CD4-positive, alpha-beta T cell treated with Interleukin-1 beta for 1 hour (primary cell): Measurements from ENCODE around the gene UVRAG.
"Not testable (repeated sequence)": the region's sequence is repeated elsewhere in the genome, so short reads cannot be mapped to it uniquely, and the experiment has no call there.

ENCODE experiments used
- DNase-seq, 2 donors: peaks; one replicate each; pipeline ENCODE4 v3.0.0-alpha.2; 2020 to 2022

UVRAG gene

DNA sequence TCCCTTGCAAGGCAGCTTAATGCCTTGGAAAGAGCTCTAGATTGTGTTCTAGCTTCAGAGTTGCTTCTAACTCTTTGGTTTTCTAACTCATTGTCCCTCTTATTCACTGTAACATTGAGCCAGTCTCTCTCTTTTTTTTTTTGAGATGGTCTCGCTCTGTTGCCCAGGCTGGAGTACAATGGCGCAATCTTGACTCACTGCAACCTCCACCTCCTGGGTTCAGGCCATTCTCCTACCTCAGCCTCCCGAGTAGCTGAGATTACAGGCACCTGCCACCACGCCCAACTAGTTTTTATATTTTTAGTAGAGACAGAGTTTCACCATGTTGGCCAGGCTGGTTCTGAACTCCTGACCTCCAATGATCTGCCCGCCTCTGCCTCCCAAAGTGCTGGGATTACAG, 266.1 kb downstream of the UVRAG start:
- DNase-seq, result not testable (repeated sequence)

- no peak for DNase-seq
Observed at GRCh38 chr11:76083563-76084451, 268.8 kb downstream of the UVRAG start.

DNA sequence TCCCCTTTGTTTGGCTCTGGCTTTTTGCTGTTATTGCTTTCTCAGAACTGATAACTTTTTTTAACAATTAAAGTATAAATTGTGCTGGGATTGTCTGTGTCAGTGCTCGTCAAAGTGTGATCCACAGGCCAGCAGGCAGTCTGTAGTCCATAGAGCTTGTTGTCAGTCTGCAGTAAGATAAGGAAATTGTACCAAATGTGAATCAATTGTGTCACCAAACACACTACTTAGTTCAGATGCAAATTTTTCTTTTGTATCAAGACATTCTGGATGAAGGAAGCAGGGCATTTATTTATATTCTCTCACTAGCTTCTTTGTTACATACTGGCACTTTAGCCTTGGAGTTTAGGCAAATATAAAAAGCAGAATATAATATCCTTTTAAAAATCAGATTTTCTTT, 270.3 kb downstream of the UVRAG start:
- no peak for DNase-seq

DNA sequence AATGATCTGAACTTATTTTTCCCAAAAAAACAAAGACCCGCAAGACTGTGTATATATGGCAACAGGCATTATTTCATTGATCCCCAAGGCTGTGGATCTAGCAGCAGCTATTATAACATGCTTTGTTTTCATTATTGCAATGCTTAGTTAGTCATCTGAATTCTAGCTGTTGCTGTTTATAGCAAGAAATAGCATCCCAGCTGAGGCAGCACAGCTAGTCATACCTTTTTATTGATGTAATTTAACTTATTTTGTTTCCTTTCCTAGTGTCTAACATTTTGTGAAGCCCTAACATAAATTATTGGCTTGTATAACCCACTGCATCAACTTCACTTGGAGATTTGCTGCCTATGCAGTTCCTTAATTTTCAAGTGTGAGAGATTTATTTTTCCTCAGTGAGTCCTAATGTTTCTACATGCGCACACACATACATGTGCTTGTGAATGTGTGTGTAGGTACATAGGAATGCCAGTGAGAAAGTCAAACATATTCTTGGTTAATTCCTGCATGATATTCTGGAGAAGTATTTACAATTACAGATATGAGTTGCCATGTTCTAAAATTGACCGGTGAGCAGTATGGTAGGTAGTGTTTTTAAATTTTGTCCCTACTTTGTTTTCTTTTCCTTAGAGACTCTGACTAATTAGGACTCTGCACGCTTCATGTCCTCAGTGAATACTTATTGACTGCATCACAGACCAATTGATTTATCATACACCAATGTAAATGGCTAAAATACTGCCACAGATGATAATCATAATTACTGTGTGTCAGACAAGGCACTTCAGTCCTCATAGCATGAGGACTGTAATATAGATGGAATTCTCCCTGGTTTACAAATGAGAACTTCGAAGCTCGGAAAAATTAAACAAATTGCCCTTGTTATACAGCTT, 272.0 kb downstream of the UVRAG start:
- no peak for DNase-seq

DNA sequence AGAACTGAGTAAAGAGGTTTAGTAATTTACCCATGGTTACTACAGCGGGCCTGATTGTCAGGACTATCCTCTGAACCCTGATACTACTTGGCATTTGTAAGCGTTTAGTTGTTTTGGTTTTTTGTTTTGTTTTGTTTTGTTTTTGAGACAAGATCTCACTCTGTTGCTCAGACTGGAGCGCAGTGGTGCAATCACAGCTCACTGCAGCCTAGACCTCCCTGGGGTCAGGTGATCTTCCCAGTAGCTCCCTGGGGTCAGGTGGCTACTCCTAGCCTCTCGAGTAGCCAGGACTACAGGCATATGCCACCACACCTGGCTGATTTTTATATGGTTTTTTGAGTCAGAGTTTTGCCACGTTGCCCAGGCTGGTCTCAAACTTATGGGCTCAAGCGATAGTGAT, 272.7 kb downstream of the UVRAG start:
- no peak for DNase-seq

GRCh38 chr11:76088511-76088910, 273.5 kb downstream of the UVRAG start:
- no peak for DNase-seq

GRCh38 chr11:76090174-76090573, 275.2 kb downstream of the UVRAG start:
- DNase-seq, result no peak

- no peak for DNase-seq
Observed at GRCh38 chr11:76090821-76091220, 275.8 kb downstream of the UVRAG start.

DNA sequence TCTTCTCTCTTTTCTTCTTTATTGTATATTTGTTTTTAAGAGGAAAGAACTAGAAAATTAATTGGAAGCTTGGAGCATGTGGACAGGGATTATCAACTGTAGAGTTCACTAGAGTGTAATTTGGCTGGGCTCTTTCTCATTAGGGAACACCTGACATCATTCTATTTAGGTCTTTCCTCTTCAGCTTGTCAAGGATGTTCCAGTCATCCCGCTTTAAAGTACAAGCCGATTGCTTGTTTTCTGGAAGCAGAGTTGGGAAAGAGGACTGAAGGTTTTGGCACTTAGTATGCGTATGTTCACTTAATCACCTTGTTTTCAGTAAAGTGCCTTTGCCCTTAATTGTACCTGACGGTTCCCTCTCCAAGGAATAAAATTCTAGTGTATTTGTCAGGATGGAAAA, 279.7 kb downstream of the UVRAG start:
- no peak for DNase-seq

DNA sequence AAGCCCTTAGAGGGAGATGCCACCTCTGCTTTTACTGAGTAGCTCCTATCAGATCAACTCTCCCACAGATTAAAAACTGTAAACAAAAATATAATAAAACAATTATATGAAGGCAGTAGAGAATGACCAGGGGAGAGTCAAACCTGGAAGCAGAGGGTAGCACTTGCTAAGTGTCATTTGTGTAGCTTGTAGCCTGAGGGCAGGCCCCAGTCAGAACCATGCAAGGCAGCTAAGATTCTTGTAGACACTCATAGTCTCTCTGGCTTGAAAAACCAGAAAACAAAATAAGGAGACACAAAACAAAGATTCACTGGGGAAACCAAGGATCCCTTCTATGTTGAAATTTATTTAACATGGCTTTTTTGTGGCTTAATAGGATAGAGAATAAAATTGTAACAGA, 280.9 kb downstream of the UVRAG start:
- no peak for DNase-seq

DNA sequence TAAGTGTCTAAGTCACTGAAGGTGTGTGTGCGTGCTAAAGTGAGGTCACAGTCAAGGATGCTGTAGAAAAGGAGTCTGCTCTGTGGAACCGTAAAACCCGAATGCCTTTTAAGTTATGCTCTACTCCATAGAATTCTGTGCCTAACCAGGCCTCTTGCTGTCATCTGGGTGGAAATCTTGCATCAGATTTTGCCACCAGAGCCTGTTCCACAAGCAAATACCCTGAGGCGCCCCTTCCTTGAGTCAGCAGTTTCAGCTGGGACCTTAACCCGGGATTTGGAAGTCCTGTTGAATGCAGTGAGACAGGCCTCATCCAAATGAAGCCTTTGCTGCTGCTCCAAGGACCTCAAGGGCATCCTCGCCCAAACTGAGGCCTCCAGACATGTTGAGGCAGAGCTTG, 281.5 kb downstream of the UVRAG start:
- DNase-seq, result no peak

DNA sequence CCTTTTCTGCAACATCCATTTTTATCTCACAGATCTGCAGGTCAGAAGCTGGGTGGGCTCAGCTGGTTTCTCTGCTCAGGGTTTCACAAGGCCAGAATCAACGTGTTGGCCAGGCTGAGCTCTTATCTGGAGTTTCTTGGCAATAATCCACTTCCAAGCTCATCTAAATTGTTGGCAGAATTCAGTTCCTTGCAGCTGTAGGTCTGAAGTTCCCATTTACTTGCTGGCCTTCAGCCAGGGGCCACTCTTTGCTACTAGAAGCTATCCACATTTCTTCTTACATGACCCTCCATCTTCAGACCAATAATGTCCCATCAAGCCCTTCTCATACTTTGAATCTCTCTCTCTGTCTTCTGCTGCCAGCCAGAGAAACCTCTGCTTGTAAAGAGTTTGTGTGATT, 287.8 kb downstream of the UVRAG start:
- DNase-seq, result no peak

DNA sequence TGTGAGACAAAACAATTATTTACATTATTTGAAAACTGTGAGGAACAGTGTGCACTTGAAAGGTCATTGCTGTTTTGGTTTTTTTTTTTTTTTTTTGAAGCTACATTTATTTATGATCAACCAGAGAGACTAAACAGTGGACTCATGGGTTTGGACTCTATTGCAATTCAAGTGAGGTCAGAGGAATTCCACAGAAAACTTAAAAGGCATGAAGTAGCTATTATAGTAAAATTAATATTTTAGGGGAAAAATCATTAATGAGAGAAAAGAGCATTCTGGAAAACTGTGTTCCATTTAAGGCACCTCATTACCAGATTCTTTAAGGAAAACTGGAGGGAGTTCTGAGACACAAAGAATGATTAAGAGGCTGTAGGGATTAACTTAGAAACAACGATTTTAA, 288.4 kb downstream of the UVRAG start:
- no peak for DNase-seq

DNA sequence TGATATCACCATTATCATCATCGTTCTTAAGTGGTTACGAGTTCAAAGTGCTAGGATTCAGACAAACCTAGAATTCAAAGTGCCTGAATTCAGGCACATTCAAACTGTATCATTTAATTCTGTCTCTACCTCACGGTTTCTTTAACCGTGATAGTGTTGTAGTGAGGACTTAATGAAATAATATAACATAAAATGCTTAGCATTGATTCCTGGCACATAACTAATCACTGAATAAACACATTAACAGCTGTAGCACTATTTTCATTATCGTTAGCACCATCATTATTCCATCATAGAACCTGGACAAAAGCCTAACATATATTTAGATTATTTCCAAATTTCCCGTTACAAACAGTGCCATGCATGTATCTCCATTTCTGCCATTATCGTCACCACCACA, 289.3 kb downstream of the UVRAG start:
- DNase-seq, result no peak

DNA sequence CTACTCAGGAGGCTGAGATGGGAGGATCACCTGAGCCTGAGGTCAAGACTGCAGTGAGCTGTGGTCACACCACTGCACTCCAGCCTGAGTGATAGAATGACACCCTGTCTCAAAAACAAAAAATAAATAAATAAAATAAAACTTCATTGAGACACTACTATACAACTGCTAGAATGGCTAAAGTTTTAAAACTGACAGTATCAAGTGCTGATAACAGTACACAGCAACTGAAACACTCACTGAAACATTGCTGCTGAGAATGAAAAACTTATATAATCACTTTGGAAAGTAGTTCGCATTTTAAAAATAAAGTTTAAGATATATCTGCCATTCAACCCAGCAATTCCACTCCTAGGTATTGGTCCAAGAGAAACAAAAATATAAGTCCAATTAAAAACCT, 290.6 kb downstream of the UVRAG start:
- no peak for DNase-seq

- DNase-seq, result no peak
Observed at GRCh38 chr11:76107971-76108370, 293.0 kb downstream of the UVRAG start.

DNA sequence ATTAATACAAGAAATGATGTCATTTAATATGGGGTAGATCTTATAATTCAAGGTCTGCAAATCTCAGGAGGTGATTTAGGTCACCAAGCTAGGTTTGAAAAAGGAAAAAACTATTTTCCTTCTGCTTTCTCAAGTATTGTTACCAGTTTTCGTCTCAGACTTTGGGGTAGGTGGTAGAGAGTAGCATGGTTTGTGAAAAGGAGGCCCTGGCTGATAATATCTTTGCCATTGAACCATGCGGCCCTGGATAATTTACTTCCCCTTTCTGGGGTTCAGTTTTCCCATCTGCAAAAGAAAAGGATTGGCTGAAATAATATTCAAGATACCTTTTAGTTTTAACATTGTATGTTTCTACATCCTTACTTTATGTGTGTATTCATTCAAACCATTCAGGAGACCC, 299.2 kb downstream of the UVRAG start:
- DNase-seq, result no peak

DNA sequence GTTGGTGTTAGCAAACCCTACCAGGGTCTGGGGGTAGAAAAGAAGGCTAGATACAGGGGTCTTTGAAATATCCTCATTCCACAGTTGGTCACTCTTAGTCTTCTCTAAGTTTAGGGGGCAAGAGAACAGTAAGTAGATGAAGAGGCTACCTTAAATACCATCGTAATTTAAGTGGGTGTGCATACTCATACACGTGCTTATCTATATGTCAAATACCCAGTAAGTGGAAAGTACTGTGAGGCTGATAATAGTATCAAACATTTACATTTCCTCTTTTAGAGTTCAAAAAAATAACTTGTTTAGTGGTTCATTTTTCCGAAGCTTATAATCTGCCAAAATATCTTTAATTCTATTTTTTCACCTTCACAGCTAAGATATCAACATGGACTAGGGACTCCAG, 300.5 kb downstream of the UVRAG start:
- no peak for DNase-seq

DNA sequence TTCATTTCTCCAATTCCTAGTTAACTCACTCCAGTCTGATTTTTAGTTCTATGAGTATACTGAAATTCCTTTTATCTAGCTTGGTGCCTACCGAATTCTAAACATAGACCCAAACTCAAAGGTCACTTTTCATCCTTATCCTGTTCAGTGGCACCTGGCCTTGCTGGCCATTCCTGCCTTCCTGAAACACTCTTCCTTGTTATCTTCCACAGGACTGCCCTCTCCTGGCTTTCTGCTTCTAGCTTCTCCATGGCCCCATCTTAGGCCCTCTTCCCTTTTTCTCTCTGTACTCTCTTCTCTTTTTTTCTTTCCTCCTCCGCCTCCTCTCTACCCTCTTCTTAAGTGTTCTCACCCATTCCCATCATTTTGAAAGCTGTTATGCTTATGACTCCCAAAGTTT, 304.0 kb downstream of the UVRAG start:
- DNase-seq, result no peak

GRCh38 chr11:76119779-76120178, 304.8 kb downstream of the UVRAG start:
- no peak for DNase-seq

- no peak for DNase-seq
Observed at GRCh38 chr11:76120513-76121101, 305.6 kb downstream of the UVRAG start.

DNA sequence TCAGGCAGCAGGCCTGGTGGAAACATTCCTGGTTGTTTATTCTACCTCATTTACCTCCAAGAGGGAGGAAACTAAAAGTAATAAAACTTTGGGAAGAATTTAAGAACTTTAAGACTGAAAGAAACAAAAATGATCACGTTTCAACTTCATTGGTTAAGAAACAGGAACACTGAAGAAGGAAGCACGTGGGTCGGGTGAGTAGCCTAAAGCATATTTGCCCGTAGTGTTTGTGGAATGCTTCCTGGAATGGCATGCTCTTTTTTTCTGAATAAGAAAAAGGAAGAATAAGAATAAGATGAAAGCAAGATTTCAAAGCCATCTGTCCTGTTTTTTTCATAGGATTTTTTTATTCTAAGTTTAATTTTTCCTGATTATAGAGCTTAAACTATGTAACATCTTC, 308.2 kb downstream of the UVRAG start:
- no peak for DNase-seq

GRCh38 chr11:76124905-76125770, 310.1 kb downstream of the UVRAG start:
- no peak for DNase-seq
